ENCODE data around the gene LARP6. TPM values are rescaled to one million over a fixed set of nuclear protein-coding genes. Genes with fewer than 3 reads are reported as not detected.
"Not testable (repeated sequence)": the region's sequence is repeated elsewhere in the genome, so short reads cannot be mapped to it uniquely, and the experiment has no call there.

Gene LARP6
- total RNA-seq, 1 donor from 2014 or later = 22.6 TPM

- no peak overlapping the region for H3K4me3 Mint-ChIP-seq (ENCODE audit: low read depth)
- TF ChIP-seq CTCF (IDR thresholded peaks at IDR 0.05; ENCODE audit: unreplicated experiment) = no peak
- H3K27me3 Mint-ChIP-seq = no peaks in the 10 kb centered on the region
- peaks cover 6% of the 10 kb centered on the region for H3K4me1 Mint-ChIP-seq (ENCODE audit: low read depth)
- DNase-seq (ENCODE audit: low spot score, unreplicated experiment) = no peak
- H3K9me3 Mint-ChIP-seq (ENCODE audit: low read depth) = no peaks in the 10 kb centered on the region
- H3K36me3 Mint-ChIP-seq (ENCODE audit: insufficient read depth) = peaks cover 1% of the 10 kb centered on the region
- H3K27ac Mint-ChIP-seq = no peak overlapping the region
These were observed 13.2 kb upstream of the LARP6 start for GRCh38 chr15:70866982-70867641.

- Mint-ChIP-seq H3K4me3 (ENCODE audit: low read depth) (no peak overlapping the region), H3K27ac (no peak overlapping the region), H3K27me3 (peaks cover 4% of the 10 kb centered on the region), H3K4me1 (ENCODE audit: low read depth) (peaks cover 6% of the 10 kb centered on the region), H3K36me3 (ENCODE audit: insufficient read depth) (no peaks in the 10 kb centered on the region), H3K9me3 (ENCODE audit: low read depth) (no peaks in the 10 kb centered on the region)
- DNase-seq (ENCODE audit: low spot score, unreplicated experiment) = no peak
- TF ChIP-seq CTCF (IDR thresholded peaks at IDR 0.05; ENCODE audit: unreplicated experiment) = no peak
These were observed 9.7 kb upstream of the LARP6 start for GRCh38 chr15:70863450-70864218.

GRCh38 chr15:70859998-70860397 is 6.0 kb upstream of the LARP6 start:
- TF ChIP-seq CTCF (IDR thresholded peaks at IDR 0.05; ENCODE audit: unreplicated experiment) = no peak
- Mint-ChIP-seq H3K27me3 (peaks cover 21% of the 10 kb centered on the region), H3K4me3 (ENCODE audit: low read depth) (no peak overlapping the region), H3K9me3 (ENCODE audit: low read depth) (no peaks in the 10 kb centered on the region), H3K27ac (no peak overlapping the region), H3K4me1 (ENCODE audit: low read depth) (peaks cover 6% of the 10 kb centered on the region), H3K36me3 (ENCODE audit: insufficient read depth) (no peaks in the 10 kb centered on the region)
- DNase-seq (ENCODE audit: low spot score, unreplicated experiment) = no peak

- DNase-seq (ENCODE audit: low spot score, unreplicated experiment) = no peak
- H3K9me3 Mint-ChIP-seq (ENCODE audit: low read depth) = no peaks in the 10 kb centered on the region
- no peak overlapping the region for H3K4me3 Mint-ChIP-seq (ENCODE audit: low read depth)
- no peak overlapping the region for H3K27ac Mint-ChIP-seq
- H3K27me3 Mint-ChIP-seq = peaks cover 21% of the 10 kb centered on the region
- H3K4me1 Mint-ChIP-seq (ENCODE audit: low read depth) = peaks cover 8% of the 10 kb centered on the region
- H3K36me3 Mint-ChIP-seq (ENCODE audit: insufficient read depth) = no peaks in the 10 kb centered on the region
- no peak for TF ChIP-seq CTCF (IDR thresholded peaks at IDR 0.05; ENCODE audit: unreplicated experiment)
These were observed 5.5 kb upstream of the LARP6 start for GRCh38 chr15:70859322-70859908.

- H3K4me1 Mint-ChIP-seq (ENCODE audit: low read depth) = not testable (repeated sequence)
These were observed 4.8 kb upstream of the LARP6 start for GRCh38 chr15:70858614-70859321.

More at GRCh38 chr15:70858614-70859321, 4.8 kb upstream of the LARP6 start:
- not testable (repeated sequence) for H3K36me3 Mint-ChIP-seq (ENCODE audit: insufficient read depth); H3K27ac Mint-ChIP-seq; DNase-seq (ENCODE audit: low spot score, unreplicated experiment); H3K9me3 Mint-ChIP-seq (ENCODE audit: low read depth); H3K4me3 Mint-ChIP-seq (ENCODE audit: low read depth)
- H3K27me3 Mint-ChIP-seq = peaks cover 21% of the 10 kb centered on the region
